ENCODE results near the gene PDE7B.

Gene PDE7B

GRCh38 chr6:136146130-136146529 is 294.6 kb downstream of the PDE7B start:
- Histone ChIP-seq H2AFZ (ENCODE audit: low read length) (no peak overlapping the region), H3K9me3 (ENCODE audit: low read length) (no peaks in the 10 kb centered on the region), H3K36me3 (ENCODE audit: insufficient read depth, low read length) (no peaks in the 10 kb centered on the region), H3K9ac (ENCODE audit: low read length) (no peak overlapping the region), H3K9me2 (ENCODE audit: low read depth, low read length) (no peaks in the 10 kb centered on the region), H3K4me3 (ENCODE audit: low read depth, low read length, poor library complexity, severe bottlenecking) (no peak overlapping the region), H3K4me2 (ENCODE audit: low read length) (no peak overlapping the region), H3K79me2 (ENCODE audit: insufficient read depth, low read length) (no peaks in the 10 kb centered on the region), H3K4me1 (ENCODE audit: insufficient read depth, low read length, severe bottlenecking) (no peaks in the 10 kb centered on the region), H3K27ac (ENCODE audit: low read depth, low read length, poor library complexity, severe bottlenecking) (no peak overlapping the region), H3F3A (ENCODE audit: insufficient read depth, low read length) (no peaks in the 10 kb centered on the region), H4K20me1 (ENCODE audit: insufficient read depth, low read length) (no peaks in the 10 kb centered on the region), H3K27me3 (ENCODE audit: insufficient read depth, low read length) (no peaks in the 10 kb centered on the region)
- no peak for TF ChIP-seq CTCF (IDR thresholded peaks at IDR 0.05; ENCODE audit: low read length)

- no peaks in the 10 kb centered on the region for H3K9me2 ChIP-seq (ENCODE audit: low read depth, low read length)
- no peak overlapping the region for H3K9ac ChIP-seq (ENCODE audit: low read length)
- H3K27ac ChIP-seq (ENCODE audit: low read depth, low read length, poor library complexity, severe bottlenecking) = no peak overlapping the region
- no peak overlapping the region for H3K4me2 ChIP-seq (ENCODE audit: low read length)
- H4K20me1 ChIP-seq (ENCODE audit: insufficient read depth, low read length) = no peaks in the 10 kb centered on the region
- H3K27me3 ChIP-seq (ENCODE audit: insufficient read depth, low read length) = no peaks in the 10 kb centered on the region
- no peak overlapping the region for H2AFZ ChIP-seq (ENCODE audit: low read length)
- H3K9me3 ChIP-seq (ENCODE audit: low read length) = no peaks in the 10 kb centered on the region
- H3F3A ChIP-seq (ENCODE audit: insufficient read depth, low read length) = no peaks in the 10 kb centered on the region
- no peak overlapping the region for H3K4me3 ChIP-seq (ENCODE audit: low read depth, low read length, poor library complexity, severe bottlenecking)
- H3K79me2 ChIP-seq (ENCODE audit: insufficient read depth, low read length) = no peaks in the 10 kb centered on the region
- H3K36me3 ChIP-seq (ENCODE audit: insufficient read depth, low read length) = no peaks in the 10 kb centered on the region
- H3K4me1 ChIP-seq (ENCODE audit: insufficient read depth, low read length, severe bottlenecking) = no peaks in the 10 kb centered on the region
- TF ChIP-seq CTCF (IDR thresholded peaks at IDR 0.05; ENCODE audit: low read length) = no peak
- no peak for TF ChIP-seq EZH2 (IDR thresholded peaks at IDR 0.05; ENCODE audit: borderline replicate concordance, low read length)
Measured at GRCh38 chr6:136147342-136147741, 295.8 kb downstream of the PDE7B start.

GRCh38 chr6:136148051-136148450 is 296.6 kb downstream of the PDE7B start:
- no peaks in the 10 kb centered on the region for H3K36me3 ChIP-seq (ENCODE audit: insufficient read depth, low read length)
- H3K27me3 ChIP-seq (ENCODE audit: insufficient read depth, low read length) = no peaks in the 10 kb centered on the region
- H3K4me1 ChIP-seq (ENCODE audit: insufficient read depth, low read length, severe bottlenecking) = no peaks in the 10 kb centered on the region
- H3K4me2 ChIP-seq (ENCODE audit: low read length) = no peak overlapping the region
- H3K4me3 ChIP-seq (ENCODE audit: low read depth, low read length, poor library complexity, severe bottlenecking) = no peak overlapping the region
- H2AFZ ChIP-seq (ENCODE audit: low read length) = no peak overlapping the region
- no peaks in the 10 kb centered on the region for H3F3A ChIP-seq (ENCODE audit: insufficient read depth, low read length)
- no peak for TF ChIP-seq CTCF (IDR thresholded peaks at IDR 0.05; ENCODE audit: low read length)
- no peak for TF ChIP-seq EZH2 (IDR thresholded peaks at IDR 0.05; ENCODE audit: borderline replicate concordance, low read length)
- no peaks in the 10 kb centered on the region for H3K79me2 ChIP-seq (ENCODE audit: insufficient read depth, low read length)
- H3K9me3 ChIP-seq (ENCODE audit: low read length) = no peaks in the 10 kb centered on the region
- H3K27ac ChIP-seq (ENCODE audit: low read depth, low read length, poor library complexity, severe bottlenecking) = no peak overlapping the region
- no peak overlapping the region for H3K9ac ChIP-seq (ENCODE audit: low read length)
- no peaks in the 10 kb centered on the region for H4K20me1 ChIP-seq (ENCODE audit: insufficient read depth, low read length)
- no peaks in the 10 kb centered on the region for H3K9me2 ChIP-seq (ENCODE audit: low read depth, low read length)

Measured in OCI-LY1 (cell line).